H1 (cell line): ENCODE measurements around the gene TLE4. TPM values are rescaled to one million over a fixed set of nuclear protein-coding genes. Genes with fewer than 3 reads are reported as not detected.

Source experiments
- CTCF ChIA-PET: fragments of 300-600 bp; sonication (Branson Sonifier 250); formaldehyde crosslinking; loops from one replicate; lab custom pipeline; 2021; ENCODE audit not compliant: partially characterized antibody; lab: Charles Lee
- POLR2A ChIA-PET: fragments of 300-600 bp; sonication (Branson Sonifier 250); formaldehyde crosslinking; loops from one replicate; lab custom pipeline; 2021; ENCODE audit warnings: inconsistent platforms; ENCODE audit not compliant: partially characterized antibody; lab: Charles Lee
- DNase-seq, 2 experiments: peaks; one replicate each; pipeline versions ENCODE4 v3.0.0 to v3.0.0-alpha.2; 2010 to 2022; ENCODE audit warnings: low spot score in 2 of 2, low read depth in 1 of 2, mixed read lengths in 1 of 2
- FAIRE-seq: peaks from 2 replicates; lab custom pipeline; 2011; peaks lifted over from hg19 to GRCh38; lab: Jason Lieb, UNC
- H2AFZ ChIP-seq: 2 replicates; pipeline ENCODE4 v1.8.1; 2012; ENCODE audit warnings: low read length, inconsistent platforms
- H2AK5ac ChIP-seq: 2 replicates; pipeline ENCODE4 v1.6.1; 2013; ENCODE audit warnings: low read depth, low read length
- H2BK120ac ChIP-seq: replicated peaks from 2 replicates; pipeline ENCODE3; 2013; ENCODE audit warnings: low read depth, low read length, inconsistent platforms
- H2BK12ac ChIP-seq: 2 replicates; pipeline ENCODE4 v1.6.1; 2013; ENCODE audit warnings: low read depth, low read length
- H2BK15ac ChIP-seq: 2 replicates; pipeline ENCODE4 v1.6.1; 2013; ENCODE audit warnings: low read length
- H2BK20ac ChIP-seq: 2 replicates; pipeline ENCODE4 v1.6.1; 2013; ENCODE audit warnings: low read length
- H2BK5ac ChIP-seq: 2 replicates; pipeline ENCODE4 v1.6.1; 2013; ENCODE audit warnings: low read depth, low read length
- H3K14ac ChIP-seq: 2 replicates; pipeline ENCODE4 v1.6.1; 2013; ENCODE audit warnings: inconsistent platforms; ENCODE audit not compliant: insufficient read length
- H3K18ac ChIP-seq: 2 replicates; pipeline ENCODE4 v1.6.1; 2013; ENCODE audit warnings: low read length; ENCODE audit errors: extremely low read depth
- H3K23ac ChIP-seq: 2 replicates; pipeline ENCODE4 v1.6.1; 2013; ENCODE audit warnings: inconsistent platforms; ENCODE audit not compliant: insufficient read length
- H3K23me2 ChIP-seq: 2 replicates; pipeline ENCODE4 v1.6.1; 2013; ENCODE audit warnings: low read depth, low read length
- H3K27ac ChIP-seq: 2 replicates; pipeline ENCODE4 v1.6.1; 2011; ENCODE audit warnings: low read depth, low read length, inconsistent platforms
- H3K27me3 ChIP-seq, 4 experiments: replicated peaks in 1 of 4; 1 replicate in 1 of 4; 2 replicates in 3 of 4; pipeline versions ENCODE4 v1.6.1 to v1.8.1; 2011 to 2013; ENCODE audit warnings: low read length in 3 of 4, mild to moderate bottlenecking in 3 of 4, inconsistent platforms in 2 of 4, mixed read lengths in 2 of 4, moderate library complexity in 1 of 4; ENCODE audit not compliant: control insufficient read depth in 3 of 4, insufficient read depth in 3 of 4; ENCODE audit errors: extremely low read depth in 1 of 4
- H3K36me3 ChIP-seq, 4 experiments: 2 replicates each; pipeline versions ENCODE4 v1.6.1 to v1.8.1; 2011 to 2013; ENCODE audit warnings: mild to moderate bottlenecking in 4 of 4, low read length in 3 of 4, moderate library complexity in 2 of 4, control low read depth in 1 of 4, inconsistent platforms in 1 of 4; ENCODE audit not compliant: insufficient read depth in 4 of 4, control insufficient read depth in 2 of 4
- H3K4ac ChIP-seq: replicated peaks from 2 replicates; pipeline ENCODE3; 2013; ENCODE audit warnings: low read length, low read depth, mixed read lengths, inconsistent platforms; ENCODE audit not compliant: insufficient read length
- H3K4me1 ChIP-seq, 4 experiments: replicated peaks in 1 of 4; 1 replicate in 1 of 4; 2 replicates in 3 of 4; pipeline versions ENCODE4 v1.6.1 to v1.8.1; 2011 to 2013; ENCODE audit warnings: low read length in 3 of 4, inconsistent platforms in 2 of 4, mixed read lengths in 1 of 4; ENCODE audit not compliant: insufficient read depth in 4 of 4, control insufficient read depth in 3 of 4
- H3K4me2 ChIP-seq, 2 experiments: 2 replicates each; pipeline versions ENCODE4 v1.6.1 to v1.8.1; 2011 to 2013; ENCODE audit warnings: low read depth in 2 of 2, low read length in 2 of 2, control low read depth in 1 of 2, inconsistent platforms in 1 of 2, mild to moderate bottlenecking in 1 of 2; ENCODE audit not compliant: insufficient read depth in 1 of 2
- H3K4me3 ChIP-seq, 4 experiments: fragments of 200-600, 300-600 bp in 1 of 4; sonication (generic), shearing (Covaris generic), sonication (Bioruptor Twin) in 1 of 4; 2 replicates each; pipeline versions ENCODE4 v1.5.1 to v1.8.1; 2011 to 2016; ENCODE audit warnings: low read length in 4 of 4, low read depth in 3 of 4, control low read depth in 2 of 4, inconsistent platforms in 2 of 4, mild to moderate bottlenecking in 2 of 4, mixed read lengths in 1 of 4, moderate library complexity in 1 of 4; ENCODE audit not compliant: insufficient read depth in 2 of 4; ENCODE audit errors: extremely low read depth in 1 of 4
- H3K56ac ChIP-seq: replicated peaks from 2 replicates; pipeline ENCODE3; 2013; ENCODE audit warnings: low read depth, mild to moderate bottlenecking, mixed read lengths, low read length, inconsistent platforms; ENCODE audit not compliant: insufficient read length
- H3K79me1 ChIP-seq: 2 replicates; pipeline ENCODE4 v1.6.1; 2013; ENCODE audit warnings: low read depth, low read length, control low read depth
- H3K79me2 ChIP-seq, 2 experiments: 2 replicates each; pipeline versions ENCODE4 v1.6.1 to v1.8.1; 2012 to 2013; ENCODE audit warnings: low read length in 2 of 2, mild to moderate bottlenecking in 2 of 2, inconsistent platforms in 1 of 2; ENCODE audit not compliant: insufficient read depth in 2 of 2, control insufficient read depth in 1 of 2
- H3K9ac ChIP-seq, 4 experiments: replicated peaks in 1 of 4; 1 replicate in 1 of 4; 2 replicates in 3 of 4; pipeline versions ENCODE4 v1.6.1 to v1.8.1; 2011 to 2013; ENCODE audit warnings: low read depth in 3 of 4, low read length in 3 of 4, control low read depth in 2 of 4, mild to moderate bottlenecking in 2 of 4, moderate library complexity in 2 of 4, inconsistent platforms in 1 of 4; ENCODE audit errors: extremely low read depth in 1 of 4
- H3K9me3 ChIP-seq, 2 experiments: 2 replicates each; pipeline versions ENCODE4 v1.6.1 to v1.8.1; 2012 to 2013; ENCODE audit warnings: mild to moderate bottlenecking in 2 of 2, moderate library complexity in 2 of 2, control low read depth in 1 of 2, inconsistent platforms in 1 of 2, low read depth in 1 of 2, low read length in 1 of 2, mixed read lengths in 1 of 2; ENCODE audit not compliant: insufficient read depth in 2 of 2
- H4K20me1 ChIP-seq, 2 experiments: replicated peaks in 1 of 2; 2 replicates each; pipeline versions ENCODE3 to v1.8.1; 2011 to 2013; ENCODE audit warnings: inconsistent platforms in 2 of 2, low read length in 2 of 2, mild to moderate bottlenecking in 1 of 2; ENCODE audit not compliant: insufficient read depth in 2 of 2, control insufficient read depth in 1 of 2
- H4K5ac ChIP-seq: 2 replicates; pipeline ENCODE4 v1.6.1; 2013; ENCODE audit warnings: low read length, low read depth, mixed read lengths, inconsistent platforms; ENCODE audit not compliant: insufficient read length
- H4K8ac ChIP-seq: 2 replicates; pipeline ENCODE4 v1.8.0; 2013; ENCODE audit warnings: mild to moderate bottlenecking, moderate library complexity, low read length, inconsistent platforms; ENCODE audit not compliant: insufficient read depth; ENCODE audit errors: extremely low read depth
- H4K91ac ChIP-seq: replicated peaks from 2 replicates; pipeline ENCODE3; 2013; ENCODE audit warnings: low read length, mixed read lengths, inconsistent platforms; ENCODE audit not compliant: insufficient read length
- CREB1 ChIP-seq: IDR thresholded peaks from 2 replicates; pipeline ENCODE4 v1.6.1; 2012; ENCODE audit warnings: inconsistent platforms
- GABPA ChIP-seq: IDR thresholded peaks from 2 replicates; pipeline ENCODE4 v1.6.1; 2011; ENCODE audit warnings: mild to moderate bottlenecking, low read length, moderate library complexity, borderline replicate concordance; ENCODE audit not compliant: insufficient read depth
- PHF8 ChIP-seq: fragments of 200-600 bp; sonication (generic); conservative IDR thresholded peaks from 2 replicates; pipeline ENCODE4 v1.7.1; 2012; ENCODE audit warnings: low read depth, mild to moderate bottlenecking, inconsistent platforms, low read length, moderate library complexity
- SIRT6 ChIP-seq: IDR thresholded peaks from one replicate; pipeline ENCODE4 v1.7.1; 2012; ENCODE audit warnings: low read length, inconsistent platforms
- SP2 ChIP-seq: IDR thresholded peaks from 2 replicates; pipeline ENCODE4 v1.6.1; 2012; ENCODE audit warnings: mild to moderate bottlenecking, low read length, inconsistent platforms
- WGBS, 2 experiments: shearing (Covaris generic) in 1 of 2; methylation state at CpG; one replicate each; pipeline versions ENCODE4 v1.1.6 to v1.1.7; 2013 to 2015; ENCODE audit warnings: low lambda C conversion rate in 2 of 2, mixed read lengths in 2 of 2, inconsistent platforms in 1 of 2, low coverage in 1 of 2, missing lambda C conversion rate in 1 of 2; ENCODE audit not compliant: insufficient replicate concordance in 2 of 2, insufficient coverage in 1 of 2, insufficient read length in 1 of 2; ENCODE audit errors: extremely low coverage in 1 of 2, missing lambda C conversion rate in 1 of 2; 5-methylcytosine and 5-hydroxymethylcytosine counted together
- polyA plus RNA-seq, 7 experiments: library from polyadenylated mRNA; depleted of rRNA in 3 of 7; stranded (reverse) in 5 of 7; unstranded in 2 of 7; fragments of >200 nt in 5 of 7; fragments of 200-250 nt in 2 of 7; gene quantifications; 1 replicate in 5 of 7; 2 replicates in 1 of 7; 4 replicates in 1 of 7; pipeline versions ENCODE4 v1.2.1 to v1.2.3, GENCODE V29; 2011 to 2013; ENCODE audit warnings: missing spikeins in 2 of 7, mixed read lengths in 2 of 7
- total RNA-seq: library from RNA; stranded (reverse); fragmentation: NEBNext Ultra II Directional; extraction: Animal tissue kit (Norgen Biotek cat#: 25700); gene quantifications from 2 replicates; pipeline ENCODE4 v1.2.1, GENCODE V29; 2021
- TF ChIP-seq, protein P1 (sequence below), 3 experiments: IDR thresholded peaks; 1 replicate in 2 of 3; 2 replicates in 1 of 3; pipeline versions ENCODE4 v1.5.1 to v1.6.1; 2011; ENCODE audit warnings: low read length in 3 of 3, mild to moderate bottlenecking in 3 of 3, inconsistent platforms in 2 of 3, low read depth in 1 of 3, moderate library complexity in 1 of 3; ENCODE audit not compliant: insufficient read depth in 1 of 3; ENCODE audit errors: control extremely low read depth in 1 of 3
- TF ChIP-seq, protein P2 (sequence below): IDR thresholded peaks from 2 replicates; pipeline ENCODE4 v1.6.1; 2011; ENCODE audit warnings: low read depth, mild to moderate bottlenecking, low read length; ENCODE audit not compliant: insufficient read depth
- TF ChIP-seq, protein P3 (sequence below): IDR thresholded peaks from 2 replicates; pipeline ENCODE4 v1.6.1; 2012; ENCODE audit warnings: inconsistent platforms

The TLE4 gene
- total and polyA plus RNA-seq, 2 of the 8 experiments (the other 6 are each of a cell fraction or from before 2014, with no cell fraction given): 32.4 to 36.9 TPM

DNA sequence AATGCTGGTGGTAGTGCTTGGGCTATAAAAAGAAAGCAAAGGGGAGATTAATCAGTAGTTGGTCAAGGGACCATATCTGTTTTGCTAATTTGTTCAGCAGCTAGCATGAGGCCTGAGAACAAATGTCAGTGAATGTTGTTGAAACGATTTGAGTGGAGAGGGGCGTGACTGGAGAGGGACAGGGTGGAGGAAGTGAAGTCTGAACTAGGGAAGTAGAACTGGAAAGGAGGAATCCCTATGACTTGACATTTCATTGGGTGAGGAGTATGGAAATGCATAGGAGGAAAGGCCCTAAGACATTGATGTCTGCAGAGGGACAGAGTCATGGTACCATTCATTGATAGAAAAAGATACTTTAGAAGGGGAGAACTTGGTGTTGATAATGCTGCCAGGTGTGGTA, 19.7 kb downstream of the TLE4 start:
- Histone ChIP-seq H3K23ac (no peak overlapping the region), H3K4me3 (no peak overlapping the region), H4K8ac (no peak overlapping the region), H4K5ac (no peak overlapping the region), H2BK120ac (no peak overlapping the region), H3K4me2 (no peak overlapping the region), H3K27me3 (no peaks in the 10 kb centered on the region), H3K4ac (no peak overlapping the region), H3K36me3 (peaks cover 0 to 5% (median 2%) of the 10 kb centered on the region in 4 experiments; a peak in 2 of 8 replicates), H2BK12ac (no peak overlapping the region), H2BK5ac (no peak overlapping the region), H3K23me2 (no peaks in the 10 kb centered on the region; the same call in 1 of the 2 replicates), H2AFZ (no peak overlapping the region), H3K14ac (no peak overlapping the region), H4K91ac (no peak overlapping the region), H3K27ac (no peak overlapping the region), H3K9me3 (no peaks in the 10 kb centered on the region), H2AK5ac (no peak overlapping the region), H3K79me2 (peaks cover 0 to 60% of the 10 kb centered on the region in 2 experiments; a peak in 2 of 4 replicates), H3K56ac (no peak overlapping the region), H2BK20ac (no peak overlapping the region), H3K18ac (no peak overlapping the region), H2BK15ac (no peak overlapping the region), H4K20me1 (no peaks in the 10 kb centered on the region), H3K4me1 (no peaks in the 10 kb centered on the region), H3K79me1 (no peaks in the 10 kb centered on the region; the same call in 1 of the 2 replicates), H3K9ac (no peak overlapping the region)
- 97% methylated on average over 2 of the region's 2 CpGs; no CpG with 5 or more reads in 1 of the 2 experiments for WGBS, 2 experiments
- POLR2A ChIA-PET: no interaction called here
- DNase-seq: no peak
- no peak for FAIRE-seq
- CTCF ChIA-PET: interaction anchor here (1.2 kb wide), 1 partner anchor 9 kb away, joined by 3 read pairs; no protein-coding TSS in a partner anchor
- no peak for TF ChIP-seq SIRT6
- no peak for TF ChIP-seq PHF8
- TF ChIP-seq GABPA: no peak
- TF ChIP-seq, protein P1, sequence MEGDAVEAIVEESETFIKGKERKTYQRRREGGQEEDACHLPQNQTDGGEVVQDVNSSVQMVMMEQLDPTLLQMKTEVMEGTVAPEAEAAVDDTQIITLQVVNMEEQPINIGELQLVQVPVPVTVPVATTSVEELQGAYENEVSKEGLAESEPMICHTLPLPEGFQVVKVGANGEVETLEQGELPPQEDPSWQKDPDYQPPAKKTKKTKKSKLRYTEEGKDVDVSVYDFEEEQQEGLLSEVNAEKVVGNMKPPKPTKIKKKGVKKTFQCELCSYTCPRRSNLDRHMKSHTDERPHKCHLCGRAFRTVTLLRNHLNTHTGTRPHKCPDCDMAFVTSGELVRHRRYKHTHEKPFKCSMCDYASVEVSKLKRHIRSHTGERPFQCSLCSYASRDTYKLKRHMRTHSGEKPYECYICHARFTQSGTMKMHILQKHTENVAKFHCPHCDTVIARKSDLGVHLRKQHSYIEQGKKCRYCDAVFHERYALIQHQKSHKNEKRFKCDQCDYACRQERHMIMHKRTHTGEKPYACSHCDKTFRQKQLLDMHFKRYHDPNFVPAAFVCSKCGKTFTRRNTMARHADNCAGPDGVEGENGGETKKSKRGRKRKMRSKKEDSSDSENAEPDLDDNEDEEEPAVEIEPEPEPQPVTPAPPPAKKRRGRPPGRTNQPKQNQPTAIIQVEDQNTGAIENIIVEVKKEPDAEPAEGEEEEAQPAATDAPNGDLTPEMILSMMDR (IDR thresholded peaks at IDR 0.05; ENCODE audit: control extremely low read depth in 1 of 3, insufficient read depth in 1 of 3, low read depth in 1 of 3, low read length in 3 of 3): no peak
- TF ChIP-seq, protein P2, sequence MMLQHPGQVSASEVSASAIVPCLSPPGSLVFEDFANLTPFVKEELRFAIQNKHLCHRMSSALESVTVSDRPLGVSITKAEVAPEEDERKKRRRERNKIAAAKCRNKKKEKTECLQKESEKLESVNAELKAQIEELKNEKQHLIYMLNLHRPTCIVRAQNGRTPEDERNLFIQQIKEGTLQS: no peak
- TF ChIP-seq, protein P3, sequence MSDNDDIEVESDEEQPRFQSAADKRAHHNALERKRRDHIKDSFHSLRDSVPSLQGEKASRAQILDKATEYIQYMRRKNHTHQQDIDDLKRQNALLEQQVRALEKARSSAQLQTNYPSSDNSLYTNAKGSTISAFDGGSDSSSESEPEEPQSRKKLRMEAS: no peak
- no peak for TF ChIP-seq CREB1
- TF ChIP-seq SP2: no peak
